Esophagus squamous epithelium (tissue), 4 donors: ENCODE results near the gene DLG2.

ENCODE experiments used
- POLR2A ChIP-seq, 4 donors: fragments of 450-650 bp; IDR thresholded peaks; one replicate each; pipeline ENCODE4 v1.6.1; 2017; ENCODE audit warnings: antibody characterized with exemption in 4 of 4, mild to moderate bottlenecking in 4 of 4, moderate library complexity in 3 of 4
- TF ChIP-seq, protein P1 (sequence below), 6 experiments: fragments of 450-650 bp in 4 of 6; fragments of 200-600 bp in 2 of 6; sonication (generic) in 2 of 6; IDR thresholded peaks; one replicate each; pipeline ENCODE4 v1.5.1; 2016 to 2019; ENCODE audit warnings: antibody characterized with exemption in 6 of 6, mild to moderate bottlenecking in 4 of 6, moderate library complexity in 4 of 6

DNA sequence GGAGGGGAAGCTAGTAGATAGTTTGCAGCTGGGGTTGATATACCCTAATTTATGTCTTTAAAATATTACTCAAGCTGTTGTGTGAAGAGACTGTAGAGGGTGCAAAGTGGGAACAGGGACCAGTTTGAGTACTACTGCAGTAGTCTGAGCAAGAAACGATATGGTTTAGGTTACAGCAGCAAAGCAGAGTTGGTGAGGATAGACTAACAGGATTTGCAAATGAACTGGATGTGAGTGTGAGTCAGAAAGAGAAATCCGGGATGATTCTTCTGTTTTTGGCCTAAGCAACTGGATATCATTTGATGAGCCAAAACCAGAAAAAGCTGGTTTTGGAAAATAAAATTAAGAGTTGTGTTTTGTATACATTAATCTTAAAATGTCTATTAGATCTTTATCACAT is 1591.5 kb downstream of the DLG2 start:
- TF ChIP-seq, protein P1, sequence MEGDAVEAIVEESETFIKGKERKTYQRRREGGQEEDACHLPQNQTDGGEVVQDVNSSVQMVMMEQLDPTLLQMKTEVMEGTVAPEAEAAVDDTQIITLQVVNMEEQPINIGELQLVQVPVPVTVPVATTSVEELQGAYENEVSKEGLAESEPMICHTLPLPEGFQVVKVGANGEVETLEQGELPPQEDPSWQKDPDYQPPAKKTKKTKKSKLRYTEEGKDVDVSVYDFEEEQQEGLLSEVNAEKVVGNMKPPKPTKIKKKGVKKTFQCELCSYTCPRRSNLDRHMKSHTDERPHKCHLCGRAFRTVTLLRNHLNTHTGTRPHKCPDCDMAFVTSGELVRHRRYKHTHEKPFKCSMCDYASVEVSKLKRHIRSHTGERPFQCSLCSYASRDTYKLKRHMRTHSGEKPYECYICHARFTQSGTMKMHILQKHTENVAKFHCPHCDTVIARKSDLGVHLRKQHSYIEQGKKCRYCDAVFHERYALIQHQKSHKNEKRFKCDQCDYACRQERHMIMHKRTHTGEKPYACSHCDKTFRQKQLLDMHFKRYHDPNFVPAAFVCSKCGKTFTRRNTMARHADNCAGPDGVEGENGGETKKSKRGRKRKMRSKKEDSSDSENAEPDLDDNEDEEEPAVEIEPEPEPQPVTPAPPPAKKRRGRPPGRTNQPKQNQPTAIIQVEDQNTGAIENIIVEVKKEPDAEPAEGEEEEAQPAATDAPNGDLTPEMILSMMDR (IDR thresholded peaks at IDR 0.05): no peak
- TF ChIP-seq POLR2A (IDR thresholded peaks at IDR 0.05): no peak
